PC-3 (cell line): ENCODE results near the gene FAM89B.

Source experiments
- CTCF ChIP-seq: fragments of 300-600 bp; sonication (generic); conservative IDR thresholded peaks from 2 replicates; pipeline ENCODE4 v1.5.1; 2017; ENCODE audit warnings: antibody characterized with exemption, low read depth, mild to moderate bottlenecking, low read length
- EZH2 ChIP-seq: fragments of 300-600 bp; sonication (generic); IDR thresholded peaks from one replicate; pipeline ENCODE4 v1.6.1; 2017; ENCODE audit warnings: antibody characterized with exemption, mild to moderate bottlenecking, low read length; ENCODE audit not compliant: unreplicated experiment
- EZH2phosphoT487 ChIP-seq: fragments of 300-600 bp; sonication (generic); IDR thresholded peaks from 2 replicates; pipeline ENCODE4 v1.6.1; 2018; ENCODE audit warnings: mild to moderate bottlenecking, antibody characterized with exemption, low read length, borderline replicate concordance

DNA sequence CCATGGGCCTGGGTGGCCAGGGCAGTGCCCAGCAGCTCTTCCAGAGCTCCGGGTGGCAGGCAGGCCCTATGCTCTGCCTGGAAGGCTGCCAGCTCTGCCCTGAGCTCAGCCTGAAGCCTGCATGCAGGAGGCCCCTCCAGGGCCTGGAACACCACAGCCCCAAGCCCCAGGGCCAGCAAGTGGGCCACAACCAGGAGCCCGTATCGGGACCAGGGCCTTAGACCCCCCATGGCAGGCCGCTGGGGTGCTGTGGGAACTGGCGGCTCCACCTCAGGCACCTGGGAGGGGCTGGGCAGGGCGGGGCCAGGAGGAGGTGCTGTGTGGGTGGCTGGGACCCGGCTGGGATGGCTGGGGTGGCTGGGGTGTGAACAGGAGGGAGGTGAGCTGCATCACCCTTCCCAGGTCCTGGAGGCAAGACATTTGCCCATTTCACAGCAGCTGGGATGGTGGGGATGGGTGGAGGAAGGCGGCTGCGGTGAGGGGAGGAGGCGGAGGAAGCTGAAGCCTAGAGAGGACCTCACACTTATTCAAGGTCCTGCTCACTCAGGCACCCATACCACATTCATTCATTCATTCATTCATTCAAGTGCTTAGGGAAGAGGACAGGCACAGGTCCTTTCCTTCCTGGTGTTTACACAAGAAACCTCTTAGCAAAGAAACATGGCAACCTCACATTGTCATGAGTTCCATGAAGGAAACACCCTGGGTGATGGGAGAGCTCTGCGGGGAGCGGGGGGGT, 23.4 kb downstream of the FAM89B start, which contains the start of gene KCNK7:
- TF ChIP-seq CTCF (no peak), EZH2phosphoT487 (no peak), EZH2 (no peak)
